ENCODE results near the gene ZNF772.
"Not testable (repeated sequence)": the region's sequence is repeated elsewhere in the genome, so short reads cannot be mapped to it uniquely, and the experiment has no call there.

DNA sequence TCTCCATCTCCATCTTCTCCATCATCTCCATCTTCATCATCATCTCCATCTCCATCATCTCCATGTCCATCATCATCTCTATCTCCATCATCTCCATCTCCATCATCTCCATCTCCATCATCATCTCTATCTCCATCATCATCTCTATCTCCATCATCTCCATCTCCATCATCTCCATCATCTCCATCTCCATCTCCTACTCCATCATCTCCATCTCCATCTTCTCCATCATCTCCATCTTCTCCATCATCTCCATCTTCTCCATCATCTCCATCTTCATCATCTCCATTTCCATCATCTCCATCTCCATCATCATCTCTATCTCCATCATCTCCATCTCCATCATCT lies 21.9 kb upstream of the ZNF772 start:
- TF ChIP-seq EZH2 (IDR thresholded peaks at IDR 0.05); POLR2AphosphoS5 (IDR thresholded peaks at IDR 0.05; ENCODE audit: borderline replicate concordance, low read depth, low read length); FOXP2 (optimal IDR thresholded peaks at IDR 0.05; ENCODE audit: control extremely low read depth, extremely low read length, insufficient read depth): not testable (repeated sequence)
